GM18502 (cell line): Measurements from ENCODE around the gene PDE6D.
"Not testable (repeated sequence)": the region's sequence is repeated elsewhere in the genome, so short reads cannot be mapped to it uniquely, and the experiment has no call there.

Experiments used
- ATAC-seq: cut with Tn5 transposase; IDR thresholded peaks from one replicate; pipeline ENCODE4 v1.9.1; 2021; ENCODE audit warnings: mild to moderate bottlenecking; ENCODE audit not compliant: unreplicated experiment, poor library complexity

PDE6D gene

DNA sequence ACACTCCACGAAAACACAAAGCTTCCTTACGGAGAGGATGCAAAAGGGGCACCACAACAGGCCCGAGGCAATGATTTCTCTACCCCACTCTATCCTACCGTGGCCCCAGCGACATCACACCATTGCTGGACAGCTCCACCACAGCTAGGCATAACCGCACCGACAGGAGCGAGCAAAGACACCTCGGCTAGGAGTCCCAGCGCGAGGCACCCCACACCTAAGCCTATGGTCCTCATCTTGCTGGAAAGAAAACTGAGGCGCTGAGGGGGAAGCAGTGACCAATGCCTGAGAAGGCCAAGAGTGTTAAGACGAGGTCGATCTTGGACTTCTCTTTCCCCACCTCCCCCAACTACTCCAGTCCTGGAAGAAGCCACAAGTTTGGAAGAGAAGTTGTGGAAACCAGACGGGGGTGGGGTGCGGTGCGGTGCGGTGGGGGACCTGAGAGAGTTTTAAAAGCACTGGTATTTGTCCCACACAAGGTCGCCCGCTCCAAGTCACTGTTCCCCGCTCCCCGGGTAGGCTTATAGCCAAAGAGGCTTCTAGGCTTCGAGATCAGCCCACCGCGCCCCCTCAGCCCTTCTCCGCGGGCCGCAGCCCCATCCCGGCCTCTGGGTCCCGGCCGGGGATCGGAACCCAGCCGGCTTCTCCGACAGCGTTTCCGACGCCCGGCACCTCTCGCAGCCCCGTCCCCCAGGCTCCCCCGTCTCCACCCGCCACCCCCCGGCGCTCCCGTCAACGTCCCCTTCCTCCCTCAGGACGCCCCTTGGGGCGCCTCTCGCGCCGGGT is 766 bp downstream of the PDE6D start:
- peak; percentile 15 for ATAC-seq

DNA sequence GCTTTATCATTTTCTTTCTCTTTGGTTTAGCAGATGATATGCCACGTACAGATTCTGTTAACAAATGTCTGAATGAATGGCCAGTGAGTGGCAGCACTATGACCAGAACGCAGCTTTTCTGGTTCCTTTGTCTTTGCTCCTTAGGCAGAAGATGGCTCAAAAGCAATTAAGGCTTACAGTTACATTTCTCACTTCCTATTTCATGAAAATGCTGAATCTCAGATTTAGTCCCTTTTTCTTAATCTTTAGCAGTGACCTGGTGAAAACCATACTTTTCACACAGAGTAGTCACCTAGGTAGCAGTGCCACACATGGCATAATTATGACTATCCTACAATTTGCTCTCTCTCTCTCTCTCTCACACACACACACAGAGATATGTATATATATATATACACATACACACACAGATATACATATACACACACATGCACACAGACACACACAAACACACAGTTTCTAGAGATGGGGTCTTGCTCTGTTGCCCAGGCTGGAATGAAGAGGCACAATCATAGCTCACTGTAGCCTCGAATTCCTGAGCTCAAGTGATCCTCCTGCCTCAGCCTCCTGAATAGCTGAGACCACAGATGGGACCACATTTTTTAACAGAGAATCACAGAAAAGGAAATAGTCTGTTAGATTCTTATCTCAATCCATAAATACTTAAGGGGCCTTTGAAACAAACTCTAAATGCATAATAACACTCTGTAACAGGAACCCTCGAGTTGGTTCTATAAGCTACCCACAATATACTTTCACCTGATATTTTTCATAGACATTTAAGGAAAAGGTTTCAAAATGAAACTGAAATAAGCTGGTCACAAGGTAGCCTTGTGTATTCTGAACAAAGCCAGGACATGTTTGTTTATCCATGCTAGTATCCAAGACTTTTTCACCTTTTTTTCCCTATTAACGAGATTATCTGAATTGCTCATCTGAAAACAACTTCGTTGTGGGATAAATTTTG is 11.6 kb downstream of the PDE6D start:
- ATAC-seq: no peak

DNA sequence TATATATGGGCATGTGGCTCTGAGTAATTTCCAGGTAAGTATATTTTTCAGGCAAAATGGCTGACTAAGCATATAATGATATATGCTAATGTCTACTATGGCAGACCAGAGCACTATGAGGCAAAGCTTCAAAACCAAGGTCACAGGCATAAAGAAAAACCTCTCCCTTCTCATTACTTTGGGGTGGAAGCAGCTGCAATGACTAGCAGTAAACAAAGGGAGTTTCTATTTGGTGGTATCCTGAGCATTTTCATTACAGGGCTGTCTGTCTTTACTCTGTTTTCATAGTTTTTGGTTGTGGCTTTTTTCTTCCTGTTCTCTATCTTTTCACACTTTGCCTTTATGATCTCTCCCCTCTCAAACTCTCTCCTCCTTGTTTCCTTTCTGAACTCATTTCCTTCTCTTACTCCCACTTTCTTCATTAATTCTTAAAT is 15.6 kb downstream of the PDE6D start:
- peak; percentile 42 for ATAC-seq

DNA sequence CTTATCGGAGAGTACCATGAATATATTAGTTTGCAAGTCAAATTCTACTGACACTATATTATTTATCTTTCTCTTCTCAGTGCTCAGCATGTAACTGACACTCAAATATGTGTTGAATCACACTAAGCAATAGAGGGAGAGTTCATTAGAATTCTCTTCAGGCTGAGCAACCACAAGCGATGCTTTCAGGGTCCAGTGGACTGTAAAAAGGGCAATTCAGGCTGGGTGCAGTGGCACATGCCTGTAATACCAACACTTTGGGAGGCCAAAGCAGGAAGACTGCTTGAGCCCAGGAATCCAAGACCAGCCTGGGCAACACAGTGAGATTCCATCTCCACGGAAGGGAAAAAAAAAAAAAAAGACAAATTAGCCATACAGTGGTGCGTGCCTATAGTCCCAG is 16.3 kb downstream of the PDE6D start:
- no peak for ATAC-seq

DNA sequence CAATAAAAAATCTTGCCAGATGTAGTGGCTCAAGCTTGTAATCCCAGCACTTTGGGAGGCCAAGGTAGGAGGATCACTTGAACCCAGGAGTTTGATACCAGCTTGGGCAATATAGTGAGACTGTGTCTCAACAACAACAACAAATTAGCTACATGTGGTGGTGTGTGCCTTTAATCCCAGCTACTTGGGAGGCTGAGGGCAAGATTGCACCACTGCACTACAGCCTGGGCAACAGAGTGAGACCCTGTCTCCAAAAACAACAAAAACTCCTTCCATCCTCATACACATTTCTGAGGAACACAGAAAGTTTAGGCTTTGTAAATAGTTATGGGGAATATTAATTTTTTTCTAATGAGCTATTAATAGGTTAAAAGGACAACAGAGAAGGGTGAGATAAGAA is 17.0 kb downstream of the PDE6D start:
- no peak for ATAC-seq

DNA sequence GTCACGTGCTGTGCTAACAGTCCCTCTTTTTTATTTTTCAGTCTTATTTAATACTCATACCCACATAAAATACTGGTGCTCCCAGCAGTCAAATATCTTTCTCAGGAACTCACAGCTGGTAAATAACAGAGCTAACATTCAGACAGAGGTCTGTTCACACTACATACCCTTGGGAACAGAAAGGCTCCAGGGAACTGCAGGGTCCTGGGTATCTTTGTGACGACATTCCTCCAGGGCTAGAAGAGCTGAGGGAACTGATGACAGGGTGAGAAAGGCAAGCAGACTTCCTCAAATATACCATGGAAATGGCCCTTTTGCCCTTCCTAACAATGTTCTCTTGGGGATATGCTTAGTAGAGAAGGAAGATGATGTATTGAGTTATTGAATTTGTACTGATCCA is 19.3 kb downstream of the PDE6D start:
- ATAC-seq: no peak

DNA sequence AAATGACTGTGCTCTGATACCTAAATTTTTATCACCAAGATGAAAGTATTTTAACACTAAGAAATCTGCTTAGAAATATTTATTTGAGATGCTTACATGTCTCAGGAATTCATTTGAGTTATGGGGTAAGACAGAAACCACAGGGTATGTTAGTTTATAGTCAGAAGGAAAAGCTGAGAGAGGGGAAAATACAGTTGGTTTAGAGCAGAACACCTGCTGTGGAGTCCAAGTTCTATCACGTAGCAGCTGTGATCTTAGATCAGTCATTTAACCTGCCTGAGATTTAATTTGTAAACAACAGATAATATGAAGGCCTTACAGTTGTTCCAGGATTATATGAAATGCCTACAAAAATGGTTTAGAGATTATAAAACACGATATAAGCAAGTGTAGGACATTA is 29.0 kb downstream of the PDE6D start:
- no peak for ATAC-seq

DNA sequence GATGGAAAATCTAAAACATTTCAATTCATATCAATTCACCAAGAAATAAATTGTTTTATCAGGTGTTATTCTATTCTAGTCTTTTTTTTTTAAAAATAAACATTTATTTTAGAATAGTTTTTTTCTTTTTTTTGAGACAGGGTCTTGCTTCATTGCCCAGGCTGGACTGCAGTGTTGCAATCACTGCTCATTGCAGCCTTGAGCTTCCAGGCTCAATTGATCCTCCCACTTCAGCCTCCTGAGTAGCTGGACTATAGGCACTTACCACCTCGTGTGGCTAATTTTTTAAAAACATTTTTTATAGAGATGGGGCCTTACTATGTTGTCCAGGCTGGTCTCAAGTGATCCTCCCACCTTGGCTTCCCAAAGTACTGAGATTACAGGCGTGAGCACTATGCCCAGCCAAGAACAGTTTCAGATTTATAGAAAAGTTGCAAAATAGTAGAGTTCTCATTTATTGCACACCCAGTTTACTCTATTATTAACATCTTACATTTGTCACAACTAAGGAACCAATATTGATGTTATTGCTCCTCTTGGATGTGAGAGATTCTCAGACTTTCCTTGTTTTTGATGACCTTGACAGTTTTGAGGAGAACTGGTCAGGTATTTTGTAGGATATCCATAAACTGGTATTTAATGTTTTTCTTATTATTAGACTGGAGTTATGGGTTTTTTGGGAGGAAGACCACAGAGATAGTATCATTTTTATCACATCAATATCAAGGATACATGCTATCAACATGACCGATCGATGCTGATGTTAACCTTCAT is 29.9 kb downstream of the PDE6D start:
- no peak for ATAC-seq

DNA sequence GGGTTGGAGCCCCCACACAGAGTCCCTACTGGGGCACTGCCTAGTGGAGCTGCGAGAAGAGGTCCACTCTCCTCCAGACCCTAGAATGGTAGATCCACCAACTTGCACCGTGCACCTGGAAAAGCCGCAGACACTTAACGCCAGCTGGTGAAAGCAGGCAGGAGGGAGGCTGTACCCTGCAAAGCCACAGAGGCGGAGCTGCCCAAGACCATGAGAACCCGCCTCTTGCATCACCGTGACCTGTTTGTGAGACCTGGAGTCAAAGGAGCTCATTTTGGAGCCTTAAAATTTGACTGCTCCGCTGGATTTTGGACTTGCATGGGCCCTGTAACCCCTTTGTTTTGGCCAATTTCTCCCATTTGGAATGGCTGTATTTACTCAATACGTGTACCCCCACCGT is 32.1 kb downstream of the PDE6D start:
- ATAC-seq: not testable (repeated sequence)

DNA sequence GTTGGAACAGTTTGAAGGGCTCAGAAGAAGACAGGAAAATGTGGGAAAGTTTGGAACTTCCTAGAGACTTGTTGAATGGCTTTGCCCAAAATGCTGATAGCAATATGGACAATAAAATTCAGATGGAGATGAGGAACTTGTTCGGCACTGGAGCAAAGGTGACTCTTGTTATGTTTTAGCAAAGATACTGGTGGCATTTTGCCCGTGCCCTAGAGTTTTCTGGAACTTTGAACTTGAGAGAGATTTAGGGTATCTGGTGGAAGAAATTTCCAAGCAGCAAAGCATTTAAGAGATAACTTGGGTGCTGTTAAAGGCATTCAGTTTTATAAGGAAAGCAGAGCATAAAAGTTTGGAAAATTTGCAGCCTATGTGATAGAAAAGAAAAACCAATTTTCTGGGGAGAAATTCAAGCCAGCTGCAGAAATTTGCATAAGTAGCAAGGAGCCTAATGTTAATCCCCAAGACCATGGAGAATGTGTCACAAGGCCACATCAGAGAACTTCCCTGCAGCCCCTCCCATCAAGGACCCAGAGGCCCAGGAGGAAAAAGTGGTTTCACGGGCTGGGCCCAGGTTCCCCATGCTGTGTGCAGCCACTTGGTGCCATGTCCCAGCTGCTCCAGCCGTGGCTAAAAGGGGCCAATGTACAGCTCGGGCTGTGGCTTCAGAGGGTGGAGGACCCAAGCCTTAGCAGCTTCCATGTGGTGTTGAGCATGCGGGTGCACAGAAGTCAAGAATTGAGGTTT is 32.8 kb downstream of the PDE6D start:
- not testable (repeated sequence) for ATAC-seq

DNA sequence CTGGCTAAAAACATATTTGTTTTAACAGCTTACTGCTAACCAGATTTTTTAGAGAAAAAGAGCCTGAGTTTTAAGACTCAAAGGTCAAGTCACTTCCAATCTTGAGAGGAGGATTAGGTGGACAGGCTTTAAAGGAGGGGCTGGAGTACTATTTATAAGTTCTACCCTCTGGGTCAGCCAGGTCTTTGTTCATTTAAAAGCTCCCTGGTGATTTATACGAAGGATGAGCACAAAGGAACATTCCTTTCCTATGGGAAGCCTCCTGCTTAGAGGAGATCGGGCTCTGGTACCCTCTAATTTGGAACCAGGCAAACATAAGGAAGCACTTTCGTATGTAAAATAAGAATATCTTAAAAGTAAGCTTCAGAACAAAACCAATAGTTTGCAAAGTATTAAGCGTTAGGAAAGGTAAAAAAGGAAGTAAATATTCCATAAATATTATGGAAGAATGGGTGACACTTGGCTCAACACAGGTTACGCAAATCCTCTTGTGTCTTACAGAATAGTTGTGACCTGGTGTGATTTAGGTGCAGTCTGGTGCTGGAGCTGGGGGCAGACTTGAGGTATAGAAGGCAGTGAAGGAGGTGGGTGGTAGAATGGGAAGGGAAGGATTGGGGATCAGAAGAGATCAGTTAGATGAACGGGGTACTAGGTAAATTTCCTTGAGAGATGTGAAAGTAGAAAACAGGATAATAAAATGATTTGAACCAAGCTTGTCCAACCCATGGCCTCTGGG is 35.6 kb downstream of the PDE6D start:
- ATAC-seq: no peak

DNA sequence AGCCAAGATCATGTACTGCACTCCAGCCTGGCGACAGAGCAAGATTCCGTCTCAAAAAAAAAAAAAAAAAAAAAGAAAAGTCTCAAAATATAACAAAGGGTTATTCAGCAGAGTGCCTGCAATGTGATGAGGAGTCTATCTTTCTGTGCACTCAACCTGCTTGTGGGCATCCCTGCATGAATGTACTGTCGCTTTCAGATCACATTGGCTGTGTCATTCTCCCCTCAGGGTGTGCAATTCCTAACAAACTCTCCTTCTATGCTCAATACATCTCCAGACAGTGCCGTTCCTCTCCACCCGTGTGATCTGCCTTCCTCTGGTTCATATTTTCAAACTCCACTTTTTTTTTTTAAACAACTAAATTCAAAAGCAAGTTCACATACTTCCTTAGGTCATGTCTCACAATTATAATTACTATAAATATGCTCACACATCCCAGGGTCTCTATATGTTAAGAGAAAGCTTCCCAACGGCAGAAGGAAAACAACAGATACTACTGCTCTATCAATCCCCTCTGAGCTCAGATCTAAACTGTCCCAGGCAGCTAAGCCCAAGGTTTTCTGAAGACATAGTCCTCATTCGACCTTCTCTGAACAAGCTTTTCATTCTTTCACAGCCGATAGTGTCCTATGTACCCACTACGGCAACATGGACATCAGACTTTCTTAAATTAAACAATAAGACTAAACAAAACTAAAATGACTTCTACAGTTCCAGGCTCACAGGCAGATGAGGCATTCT is 37.5 kb downstream of the PDE6D start:
- no peak for ATAC-seq

DNA sequence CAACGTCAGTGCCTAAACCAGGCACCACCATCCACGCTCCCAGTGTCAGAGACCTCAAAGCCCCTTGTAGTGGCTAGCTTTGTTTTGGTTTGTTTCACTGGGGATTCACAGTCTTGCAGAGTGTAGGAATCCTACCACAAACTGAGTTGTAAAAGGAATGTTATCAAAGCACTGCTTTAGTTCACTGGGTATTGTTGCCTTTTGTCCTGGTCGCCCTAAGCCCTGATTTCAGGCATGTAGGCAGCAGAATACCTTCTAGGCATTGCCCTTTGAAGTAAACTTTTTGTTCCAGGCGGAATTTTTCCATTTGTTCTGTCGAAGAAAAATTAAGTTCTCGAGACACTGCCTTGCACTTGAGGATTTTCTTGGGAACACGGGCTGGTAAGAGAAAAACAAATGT is 43.3 kb downstream of the PDE6D start:
- ATAC-seq: no peak

DNA sequence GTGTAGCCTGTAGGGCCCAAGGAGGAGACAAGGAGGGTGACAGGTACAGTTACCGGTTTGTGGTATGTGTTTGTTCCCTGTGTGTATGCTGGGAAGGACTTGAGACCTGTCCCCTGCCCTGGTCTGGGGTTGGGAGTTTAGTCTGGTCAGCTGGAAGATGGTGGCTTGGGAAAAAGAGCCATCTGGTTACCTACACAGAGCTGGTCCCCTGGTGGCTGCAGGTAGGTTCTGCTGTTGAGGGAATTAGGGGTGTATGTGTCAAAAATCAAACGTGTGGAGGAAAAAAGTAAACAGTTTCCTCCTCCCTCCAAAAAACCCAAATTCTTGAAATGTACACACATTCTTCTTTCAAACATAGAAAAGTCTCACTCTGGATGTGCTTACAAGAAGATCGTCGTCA is 48.5 kb downstream of the PDE6D start:
- ATAC-seq: no peak

DNA sequence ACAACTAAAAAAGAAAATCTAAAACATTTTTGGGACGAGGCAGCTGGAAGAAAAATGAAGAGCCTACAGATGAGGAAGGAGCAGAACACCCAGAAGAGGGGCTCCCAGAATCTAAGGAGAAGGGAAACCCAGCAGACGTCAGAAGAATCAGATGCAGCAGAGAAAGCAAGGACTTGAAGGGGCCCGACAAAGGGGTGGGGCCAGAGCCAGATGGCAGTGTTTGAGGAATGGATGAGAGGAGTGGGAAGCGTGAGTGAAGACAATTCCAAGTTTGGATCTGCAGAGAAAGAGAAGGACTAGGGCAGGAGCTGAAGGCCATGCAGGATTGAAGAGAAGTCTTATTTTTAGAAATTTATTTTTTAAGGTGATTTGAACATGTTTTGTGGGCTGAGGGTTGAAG is 53.5 kb downstream of the PDE6D start:
- ATAC-seq: no peak

DNA sequence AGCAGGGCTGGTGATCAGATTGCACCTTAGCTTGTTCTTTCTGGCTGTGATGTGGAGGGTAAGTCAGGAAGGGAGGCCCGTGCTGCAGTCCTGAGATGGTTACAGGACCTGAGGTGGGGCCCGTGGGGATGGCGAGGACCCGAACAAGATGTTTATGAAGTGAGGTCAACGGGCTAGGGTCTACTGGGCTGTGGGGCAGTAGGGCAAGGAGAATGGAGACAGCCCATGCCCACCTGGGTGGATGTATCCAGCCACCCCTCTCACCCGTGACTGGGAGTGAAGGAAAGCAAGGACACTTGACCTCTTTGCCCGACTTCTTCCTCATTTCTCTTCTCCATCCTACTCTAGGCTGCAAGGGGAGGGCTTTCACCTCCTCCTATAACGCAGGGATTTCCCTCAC is 54.8 kb downstream of the PDE6D start:
- ATAC-seq: no peak

DNA sequence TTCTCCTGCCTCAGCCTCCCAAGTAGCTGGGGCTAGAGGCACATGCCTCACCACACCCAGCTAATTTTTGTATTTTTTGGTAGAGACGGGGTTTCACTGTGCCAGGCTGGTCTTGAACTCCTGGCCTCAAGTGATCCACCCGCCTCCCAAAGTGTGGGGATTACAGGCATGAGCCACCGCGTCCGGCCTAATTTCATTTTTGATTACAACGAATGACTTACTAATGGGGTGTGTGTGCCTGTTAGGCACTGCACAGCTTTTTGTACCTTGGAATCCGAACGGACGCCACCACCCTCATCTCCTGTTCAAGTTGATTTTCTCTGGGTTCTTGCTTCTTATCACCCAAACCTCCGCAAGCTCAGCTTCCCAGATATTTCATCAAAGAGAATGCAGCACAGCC is 55.6 kb downstream of the PDE6D start:
- no peak for ATAC-seq

DNA sequence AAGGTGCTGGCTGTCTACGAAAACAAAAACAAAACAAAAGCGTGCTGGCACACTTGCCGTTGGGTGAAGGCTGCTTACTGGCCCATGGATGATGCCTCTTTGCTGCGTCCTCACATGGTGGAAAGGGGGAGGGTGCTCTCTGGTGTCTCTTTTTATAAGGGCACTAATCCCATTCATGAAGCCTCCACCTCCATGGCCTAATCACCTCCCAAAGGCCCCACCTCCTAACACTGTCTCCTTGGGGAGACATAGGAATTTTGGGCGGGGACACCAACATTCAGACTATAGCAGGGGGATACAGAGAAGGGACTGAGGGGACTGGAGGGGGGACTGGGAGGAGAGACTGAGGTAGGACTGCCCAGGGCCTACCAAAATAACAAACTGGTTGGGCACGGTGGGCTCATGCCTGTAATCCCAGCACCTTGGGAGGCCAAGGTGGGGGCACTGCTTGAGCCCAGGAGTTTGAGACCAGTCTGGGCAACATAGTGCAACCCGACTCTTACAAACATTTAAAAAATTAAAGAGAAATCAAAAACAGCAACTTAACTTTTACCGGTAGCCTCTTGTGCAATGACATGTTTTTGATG is 58.3 kb downstream of the PDE6D start:
- no peak for ATAC-seq
